Measurements from ENCODE around the gene NPAS3.

The NPAS3 gene

GRCh38 chr14:33685698-33686097 is 747.0 kb downstream of the NPAS3 start:
- H2AFZ ChIP-seq (ENCODE audit: low read length) = no peak overlapping the region
- H3K4me3 ChIP-seq (ENCODE audit: low read length, poor library complexity, severe bottlenecking) = no peak overlapping the region
- no peaks in the 10 kb centered on the region for H3K27me3 ChIP-seq (ENCODE audit: insufficient read depth, low read length, poor library complexity, severe bottlenecking)
- H3K9ac ChIP-seq (ENCODE audit: low read depth, low read length, poor library complexity, severe bottlenecking) = no peak overlapping the region
- H3K9me2 ChIP-seq (replicated peaks; ENCODE audit: low read depth, low read length) = no peaks in the 10 kb centered on the region
- H3K36me3 ChIP-seq (ENCODE audit: insufficient read depth, low read length) = no peaks in the 10 kb centered on the region
- H3K4me2 ChIP-seq (ENCODE audit: low read depth, low read length, poor library complexity, severe bottlenecking) = no peak overlapping the region
- no peaks in the 10 kb centered on the region for H3K4me1 ChIP-seq (ENCODE audit: insufficient read depth, low read length, poor library complexity, severe bottlenecking)
- TF ChIP-seq, protein P1, sequence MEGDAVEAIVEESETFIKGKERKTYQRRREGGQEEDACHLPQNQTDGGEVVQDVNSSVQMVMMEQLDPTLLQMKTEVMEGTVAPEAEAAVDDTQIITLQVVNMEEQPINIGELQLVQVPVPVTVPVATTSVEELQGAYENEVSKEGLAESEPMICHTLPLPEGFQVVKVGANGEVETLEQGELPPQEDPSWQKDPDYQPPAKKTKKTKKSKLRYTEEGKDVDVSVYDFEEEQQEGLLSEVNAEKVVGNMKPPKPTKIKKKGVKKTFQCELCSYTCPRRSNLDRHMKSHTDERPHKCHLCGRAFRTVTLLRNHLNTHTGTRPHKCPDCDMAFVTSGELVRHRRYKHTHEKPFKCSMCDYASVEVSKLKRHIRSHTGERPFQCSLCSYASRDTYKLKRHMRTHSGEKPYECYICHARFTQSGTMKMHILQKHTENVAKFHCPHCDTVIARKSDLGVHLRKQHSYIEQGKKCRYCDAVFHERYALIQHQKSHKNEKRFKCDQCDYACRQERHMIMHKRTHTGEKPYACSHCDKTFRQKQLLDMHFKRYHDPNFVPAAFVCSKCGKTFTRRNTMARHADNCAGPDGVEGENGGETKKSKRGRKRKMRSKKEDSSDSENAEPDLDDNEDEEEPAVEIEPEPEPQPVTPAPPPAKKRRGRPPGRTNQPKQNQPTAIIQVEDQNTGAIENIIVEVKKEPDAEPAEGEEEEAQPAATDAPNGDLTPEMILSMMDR (conservative IDR thresholded peaks at IDR 0.05; ENCODE audit: low read length) = no peak
- no peak for TF ChIP-seq EZH2phosphoT487 (IDR thresholded peaks at IDR 0.05; ENCODE audit: borderline replicate concordance)
- no peaks in the 10 kb centered on the region for H3F3A ChIP-seq (ENCODE audit: low read depth)
- H3K9me3 ChIP-seq (ENCODE audit: insufficient read depth, low read depth, low read length) = no peaks in the 10 kb centered on the region; the same call in 1 of the 2 replicates
- H3K79me2 ChIP-seq (ENCODE audit: insufficient read depth, low read length) = no peaks in the 10 kb centered on the region
- H4K20me1 ChIP-seq (ENCODE audit: insufficient read depth, low read length, poor library complexity, severe bottlenecking) = no peaks in the 10 kb centered on the region

- Histone ChIP-seq H3K4me3 (ENCODE audit: low read length, poor library complexity, severe bottlenecking) (no peak overlapping the region), H4K20me1 (ENCODE audit: insufficient read depth, low read length, poor library complexity, severe bottlenecking) (no peaks in the 10 kb centered on the region), H3K9ac (ENCODE audit: low read depth, low read length, poor library complexity, severe bottlenecking) (no peak overlapping the region), H3K9me2 (replicated peaks; ENCODE audit: low read depth, low read length) (no peaks in the 10 kb centered on the region), H3K36me3 (ENCODE audit: insufficient read depth, low read length) (no peaks in the 10 kb centered on the region), H3K4me2 (ENCODE audit: low read depth, low read length, poor library complexity, severe bottlenecking) (no peak overlapping the region), H3K9me3 (ENCODE audit: insufficient read depth, low read depth, low read length) (no peaks in the 10 kb centered on the region; the same call in 1 of the 2 replicates), H2AFZ (ENCODE audit: low read length) (no peak overlapping the region), H3K4me1 (ENCODE audit: insufficient read depth, low read length, poor library complexity, severe bottlenecking) (no peaks in the 10 kb centered on the region), H3K79me2 (ENCODE audit: insufficient read depth, low read length) (no peaks in the 10 kb centered on the region), H3K27me3 (ENCODE audit: insufficient read depth, low read length, poor library complexity, severe bottlenecking) (no peaks in the 10 kb centered on the region), H3F3A (ENCODE audit: low read depth) (no peaks in the 10 kb centered on the region)
- TF ChIP-seq, protein P1 (conservative IDR thresholded peaks at IDR 0.05; ENCODE audit: low read length) = no peak
- TF ChIP-seq EZH2phosphoT487 (IDR thresholded peaks at IDR 0.05; ENCODE audit: borderline replicate concordance) = no peak
Observed at GRCh38 chr14:33686218-33686617, 747.5 kb downstream of the NPAS3 start.

GRCh38 chr14:33686856-33687255 is 748.2 kb downstream of the NPAS3 start:
- Histone ChIP-seq H2AFZ (ENCODE audit: low read length) (no peak overlapping the region), H3K4me3 (ENCODE audit: low read length, poor library complexity, severe bottlenecking) (no peak overlapping the region)

More at GRCh38 chr14:33686856-33687255, 748.2 kb downstream of the NPAS3 start:
- H3K79me2 ChIP-seq (ENCODE audit: insufficient read depth, low read length) = no peaks in the 10 kb centered on the region
- no peaks in the 10 kb centered on the region for H3K36me3 ChIP-seq (ENCODE audit: insufficient read depth, low read length)
- no peaks in the 10 kb centered on the region for H3K9me2 ChIP-seq (replicated peaks; ENCODE audit: low read depth, low read length)
- no peaks in the 10 kb centered on the region for H3F3A ChIP-seq (ENCODE audit: low read depth)
- no peaks in the 10 kb centered on the region for H4K20me1 ChIP-seq (ENCODE audit: insufficient read depth, low read length, poor library complexity, severe bottlenecking)
- no peaks in the 10 kb centered on the region; the same call in 1 of the 2 replicates for H3K9me3 ChIP-seq (ENCODE audit: insufficient read depth, low read depth, low read length)
- H3K4me1 ChIP-seq (ENCODE audit: insufficient read depth, low read length, poor library complexity, severe bottlenecking) = no peaks in the 10 kb centered on the region
- no peak overlapping the region for H3K9ac ChIP-seq (ENCODE audit: low read depth, low read length, poor library complexity, severe bottlenecking)
- no peak overlapping the region for H3K4me2 ChIP-seq (ENCODE audit: low read depth, low read length, poor library complexity, severe bottlenecking)
- no peak for TF ChIP-seq EZH2phosphoT487 (IDR thresholded peaks at IDR 0.05; ENCODE audit: borderline replicate concordance)
- TF ChIP-seq, protein P1 (conservative IDR thresholded peaks at IDR 0.05; ENCODE audit: low read length) = no peak
- H3K27me3 ChIP-seq (ENCODE audit: insufficient read depth, low read length, poor library complexity, severe bottlenecking) = no peaks in the 10 kb centered on the region

Data from Loucy (cell line).